ENCODE measurements around the gene LRRC40. TPM values are rescaled to one million over a fixed set of nuclear protein-coding genes. Genes with fewer than 3 reads are reported as not detected.

The LRRC40 gene
- polyA plus RNA-seq, 1 donor: 22.9 TPM

DNA sequence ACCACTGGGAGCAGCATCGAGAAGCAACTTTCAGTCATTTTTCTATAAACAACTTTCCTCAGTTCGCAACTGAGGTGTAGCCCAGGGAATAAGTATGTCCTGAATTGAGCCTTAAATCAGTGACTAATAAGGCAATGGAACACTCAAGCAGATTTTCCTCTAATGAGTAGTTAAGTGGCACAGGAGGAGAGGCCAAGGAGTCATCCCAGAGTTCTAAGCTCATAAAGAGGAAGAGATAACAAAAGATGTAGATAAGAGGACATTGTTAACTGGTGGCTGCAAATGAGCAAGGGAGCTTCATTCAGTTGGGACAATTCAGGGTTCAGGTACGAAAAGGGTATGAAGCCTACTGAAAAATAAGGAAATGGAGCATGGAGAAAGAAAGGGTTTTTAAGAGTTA, 64.5 kb downstream of the LRRC40 start:
- Histone ChIP-seq H3K27me3 (ENCODE audit: control insufficient read depth, insufficient read depth, low read length) (no peaks in the 10 kb centered on the region), H3K4me1 (ENCODE audit: control insufficient read depth, insufficient read depth, low read length) (no peaks in the 10 kb centered on the region), H3K4me3 (ENCODE audit: low read length) (no peak overlapping the region), H3K36me3 (ENCODE audit: control insufficient read depth, insufficient read depth, low read length) (no peaks in the 10 kb centered on the region), H3K9me3 (ENCODE audit: control insufficient read depth, low read depth, low read length) (no peaks in the 10 kb centered on the region), H3K27ac (ENCODE audit: low read length) (no peak overlapping the region)
- DNase-seq: peak in 1 of 2 donors; percentile 6
- WGBS (ENCODE audit: insufficient coverage, low lambda C conversion rate): no CpG with 5 or more reads among the region's 3 CpGs

- H3K9me3 ChIP-seq (ENCODE audit: control insufficient read depth, low read depth, low read length): no peaks in the 10 kb centered on the region
- H3K4me1 ChIP-seq (ENCODE audit: control insufficient read depth, insufficient read depth, low read length): no peaks in the 10 kb centered on the region
- no peaks in the 10 kb centered on the region for H3K36me3 ChIP-seq (ENCODE audit: control insufficient read depth, insufficient read depth, low read length)
- H3K27me3 ChIP-seq (ENCODE audit: control insufficient read depth, insufficient read depth, low read length): no peaks in the 10 kb centered on the region
- DNase-seq: peak; percentile 8 to 34
- H3K4me3 ChIP-seq (ENCODE audit: low read length): no peak overlapping the region
- H3K27ac ChIP-seq (ENCODE audit: low read length): no peak overlapping the region
Observed at GRCh38 chr1:70140343-70140742, 65.0 kb downstream of the LRRC40 start.

- 100% methylated on average over 1 of the region's 3 CpGs for WGBS (ENCODE audit: insufficient coverage, low lambda C conversion rate)
- Histone ChIP-seq H3K27me3 (ENCODE audit: control insufficient read depth, insufficient read depth, low read length) (no peaks in the 10 kb centered on the region), H3K36me3 (ENCODE audit: control insufficient read depth, insufficient read depth, low read length) (no peaks in the 10 kb centered on the region), H3K9me3 (ENCODE audit: control insufficient read depth, low read depth, low read length) (no peaks in the 10 kb centered on the region), H3K4me3 (ENCODE audit: low read length) (no peak overlapping the region), H3K4me1 (ENCODE audit: control insufficient read depth, insufficient read depth, low read length) (no peaks in the 10 kb centered on the region), H3K27ac (ENCODE audit: low read length) (no peak overlapping the region)
- DNase-seq: no peak
Observed at GRCh38 chr1:70134148-70134547, 71.2 kb downstream of the LRRC40 start.

DNA sequence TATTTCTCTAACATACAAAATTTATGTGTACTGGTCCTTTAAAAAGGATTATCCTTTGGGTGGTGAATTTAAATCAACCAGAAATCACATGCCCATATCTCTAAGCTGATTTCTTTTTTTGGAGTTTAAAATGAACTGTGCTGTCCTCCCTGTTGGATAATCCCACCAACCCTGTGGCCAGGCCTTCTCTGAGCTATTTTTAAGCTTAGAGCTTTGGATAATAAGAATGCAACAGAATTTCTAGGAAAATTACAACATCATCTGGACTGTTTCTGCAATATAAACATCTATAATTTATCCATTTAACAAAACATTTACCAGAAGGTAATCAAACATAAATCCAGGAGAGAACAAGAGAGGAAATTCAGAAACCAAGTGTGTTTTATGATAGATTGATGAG, 88.3 kb downstream of the LRRC40 start:
- peaks cover 2% of the 10 kb centered on the region for H3K27me3 ChIP-seq (ENCODE audit: control insufficient read depth, insufficient read depth, low read length)
- H3K36me3 ChIP-seq (ENCODE audit: control insufficient read depth, insufficient read depth, low read length): no peaks in the 10 kb centered on the region
- H3K4me3 ChIP-seq (ENCODE audit: low read length): no peak overlapping the region
- no peaks in the 10 kb centered on the region for H3K9me3 ChIP-seq (ENCODE audit: control insufficient read depth, low read depth, low read length)
- DNase-seq: no peak
- no peak overlapping the region for H3K27ac ChIP-seq (ENCODE audit: low read length)
- no peaks in the 10 kb centered on the region for H3K4me1 ChIP-seq (ENCODE audit: control insufficient read depth, insufficient read depth, low read length)

DNA sequence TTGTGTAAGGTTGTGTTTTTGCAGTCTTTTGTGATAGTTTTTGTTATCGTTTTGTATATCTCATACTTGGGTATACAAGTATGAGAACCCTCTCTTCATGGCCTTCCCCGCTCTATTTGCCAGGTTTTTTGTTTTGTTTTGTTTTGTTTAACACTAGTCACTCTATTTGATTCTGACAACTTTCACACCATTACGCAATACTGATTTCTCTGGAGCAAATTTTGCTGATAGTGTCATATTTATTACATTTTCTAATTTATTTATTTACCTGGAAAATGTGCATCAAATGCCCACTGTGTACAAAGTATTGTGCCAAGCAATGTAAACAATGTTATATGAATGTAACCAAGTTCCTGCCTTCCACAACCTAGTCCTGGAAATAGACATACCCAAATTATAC, 90.1 kb downstream of the LRRC40 start:
- Histone ChIP-seq H3K27ac (ENCODE audit: low read length) (no peak overlapping the region), H3K9me3 (ENCODE audit: control insufficient read depth, low read depth, low read length) (no peaks in the 10 kb centered on the region), H3K4me1 (ENCODE audit: control insufficient read depth, insufficient read depth, low read length) (no peaks in the 10 kb centered on the region), H3K36me3 (ENCODE audit: control insufficient read depth, insufficient read depth, low read length) (no peaks in the 10 kb centered on the region), H3K27me3 (ENCODE audit: control insufficient read depth, insufficient read depth, low read length) (peaks cover 2% of the 10 kb centered on the region), H3K4me3 (ENCODE audit: low read length) (no peak overlapping the region)
- no peak for DNase-seq
- 100% methylated on average over 2 of the region's 3 CpGs for WGBS (ENCODE audit: insufficient coverage, low lambda C conversion rate)

DNA sequence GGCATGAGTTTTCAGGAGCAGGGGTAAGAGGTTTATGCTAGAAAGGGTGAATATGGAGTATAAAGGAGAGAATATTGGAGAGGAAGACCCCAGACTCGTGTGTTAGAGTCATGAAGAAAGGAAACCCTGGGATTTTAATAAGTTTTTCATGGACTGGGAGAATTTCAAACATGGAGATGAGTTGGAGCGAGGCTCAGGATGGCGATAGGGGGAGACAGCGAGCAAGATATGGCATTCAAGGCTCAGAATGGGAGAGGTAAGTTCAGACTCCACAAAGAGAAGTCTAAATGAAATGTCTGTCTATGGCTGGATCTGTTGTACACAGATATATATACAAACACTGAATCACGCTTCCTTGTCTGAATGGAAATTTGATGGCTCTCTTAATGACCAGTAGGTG, 92.5 kb downstream of the LRRC40 start:
- H3K27me3 ChIP-seq (ENCODE audit: control insufficient read depth, insufficient read depth, low read length): peaks cover 2% of the 10 kb centered on the region
- no peaks in the 10 kb centered on the region for H3K4me1 ChIP-seq (ENCODE audit: control insufficient read depth, insufficient read depth, low read length)
- no peaks in the 10 kb centered on the region for H3K36me3 ChIP-seq (ENCODE audit: control insufficient read depth, insufficient read depth, low read length)
- no peaks in the 10 kb centered on the region for H3K9me3 ChIP-seq (ENCODE audit: control insufficient read depth, low read depth, low read length)
- H3K27ac ChIP-seq (ENCODE audit: low read length): no peak overlapping the region
- 62% methylated on average over 3 of the region's 5 CpGs for WGBS (ENCODE audit: insufficient coverage, low lambda C conversion rate)
- DNase-seq: no peak
- no peak overlapping the region for H3K4me3 ChIP-seq (ENCODE audit: low read length)

DNA sequence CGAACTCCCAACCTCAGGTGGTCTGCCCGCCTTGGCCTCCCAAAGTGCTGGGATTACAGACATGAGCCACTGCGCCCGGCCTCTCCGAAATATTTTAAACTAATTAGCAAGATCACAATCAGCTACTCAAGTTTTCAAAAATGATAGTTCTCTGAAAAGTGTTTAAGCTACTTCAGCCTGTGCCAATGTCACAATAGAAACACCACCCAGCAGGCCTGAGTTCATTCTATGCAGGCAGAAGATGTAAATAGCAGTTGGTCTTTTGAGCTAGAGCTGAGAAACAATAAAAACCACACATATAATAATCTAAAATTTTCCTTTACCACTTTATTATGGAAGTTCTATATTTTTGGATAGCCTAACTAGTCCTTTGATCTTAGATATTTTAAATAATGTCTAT, 96.1 kb downstream of the LRRC40 start:
- no CpG with 5 or more reads among the region's 5 CpGs for WGBS (ENCODE audit: insufficient coverage, low lambda C conversion rate)
- H3K4me3 ChIP-seq (ENCODE audit: low read length): no peak overlapping the region
- no peak overlapping the region for H3K27ac ChIP-seq (ENCODE audit: low read length)
- no peaks in the 10 kb centered on the region for H3K4me1 ChIP-seq (ENCODE audit: control insufficient read depth, insufficient read depth, low read length)
- H3K36me3 ChIP-seq (ENCODE audit: control insufficient read depth, insufficient read depth, low read length): no peaks in the 10 kb centered on the region
- H3K9me3 ChIP-seq (ENCODE audit: control insufficient read depth, low read depth, low read length): no peaks in the 10 kb centered on the region
- H3K27me3 ChIP-seq (ENCODE audit: control insufficient read depth, insufficient read depth, low read length): peaks cover 2% of the 10 kb centered on the region
- DNase-seq: no peak

GRCh38 chr1:70103770-70104169, 101.6 kb downstream of the LRRC40 start:
- no peak for DNase-seq
- H3K27me3 ChIP-seq (ENCODE audit: control insufficient read depth, insufficient read depth, low read length): no peaks in the 10 kb centered on the region
- H3K27ac ChIP-seq (ENCODE audit: low read length): no peak overlapping the region
- no peaks in the 10 kb centered on the region for H3K4me1 ChIP-seq (ENCODE audit: control insufficient read depth, insufficient read depth, low read length)
- no peaks in the 10 kb centered on the region for H3K36me3 ChIP-seq (ENCODE audit: control insufficient read depth, insufficient read depth, low read length)
- H3K4me3 ChIP-seq (ENCODE audit: low read length): no peak overlapping the region
- H3K9me3 ChIP-seq (ENCODE audit: control insufficient read depth, low read depth, low read length): no peaks in the 10 kb centered on the region
- 80% methylated on average over 1 of the region's 1 CpG for WGBS (ENCODE audit: insufficient coverage, low lambda C conversion rate)

GRCh38 chr1:70101774-70102173, 103.6 kb downstream of the LRRC40 start:
- Histone ChIP-seq H3K4me1 (ENCODE audit: control insufficient read depth, insufficient read depth, low read length) (no peaks in the 10 kb centered on the region), H3K27me3 (ENCODE audit: control insufficient read depth, insufficient read depth, low read length) (no peaks in the 10 kb centered on the region), H3K9me3 (ENCODE audit: control insufficient read depth, low read depth, low read length) (no peaks in the 10 kb centered on the region), H3K4me3 (ENCODE audit: low read length) (no peak overlapping the region), H3K36me3 (ENCODE audit: control insufficient read depth, insufficient read depth, low read length) (no peaks in the 10 kb centered on the region), H3K27ac (ENCODE audit: low read length) (no peak overlapping the region)
- DNase-seq: no peak
- WGBS (ENCODE audit: insufficient coverage, low lambda C conversion rate): no CpG with 5 or more reads among the region's 1 CpG

GRCh38 chr1:70101231-70101630, 104.1 kb downstream of the LRRC40 start:
- Histone ChIP-seq H3K4me3 (ENCODE audit: low read length) (no peak overlapping the region), H3K4me1 (ENCODE audit: control insufficient read depth, insufficient read depth, low read length) (no peaks in the 10 kb centered on the region), H3K27ac (ENCODE audit: low read length) (no peak overlapping the region), H3K36me3 (ENCODE audit: control insufficient read depth, insufficient read depth, low read length) (no peaks in the 10 kb centered on the region), H3K27me3 (ENCODE audit: control insufficient read depth, insufficient read depth, low read length) (no peaks in the 10 kb centered on the region), H3K9me3 (ENCODE audit: control insufficient read depth, low read depth, low read length) (no peaks in the 10 kb centered on the region)
- WGBS (ENCODE audit: insufficient coverage, low lambda C conversion rate): 90% methylated on average over 2 of the region's 2 CpGs
- no peak for DNase-seq

Data from large intestine (tissue), 3 donors.